Activated CD8-positive, alpha-beta T cell treated with anti-CD3 and anti-CD28 coated beads for 36 hours (primary cell): ENCODE results near the gene CDH23. TPM values are rescaled to one million over a fixed set of nuclear protein-coding genes. Genes with fewer than 3 reads are reported as not detected.

Experiments used
- ATAC-seq: fragments of 200-7000 bp; cut with Tn5 transposase; one replicate; pipeline ENCODE4 v1.10.0; 2021; ENCODE audit warnings: mild to moderate bottlenecking, moderate library complexity
- CTCF ChIA-PET: fragments of 350-600 bp; sonication (Branson Sonifier 250); formaldehyde crosslinking; loops from one replicate; lab custom pipeline; 2021; ENCODE audit warnings: antibody characterized with exemption; lab: Charles Lee
- POLR2A ChIA-PET: fragments of 350-600 bp; sonication (Branson Sonifier 250); formaldehyde crosslinking; loops from one replicate; lab custom pipeline; 2021; ENCODE audit warnings: antibody characterized with exemption; lab: Charles Lee
- DNase-seq: peaks from one replicate; pipeline ENCODE4 v3.0.0-alpha.2; 2020
- H3K27ac Mint-ChIP-seq: one replicate; pipeline ENCODE4 v1.8.0; 2021; ENCODE audit warnings: mild to moderate bottlenecking, mixed read lengths
- H3K27me3 Mint-ChIP-seq: one replicate; pipeline ENCODE4 v1.8.0; 2021; ENCODE audit warnings: mixed read lengths
- H3K36me3 Mint-ChIP-seq: one replicate; pipeline ENCODE4 v1.8.0; 2021; ENCODE audit warnings: low read depth, mixed read lengths
- H3K4me1 Mint-ChIP-seq: one replicate; pipeline ENCODE4 v1.8.0; 2021; ENCODE audit warnings: low read depth, mixed read lengths
- H3K4me3 Mint-ChIP-seq: one replicate; pipeline ENCODE4 v1.8.0; 2021; ENCODE audit warnings: mild to moderate bottlenecking, moderate library complexity, mixed read lengths
- H3K9me3 Mint-ChIP-seq: one replicate; pipeline ENCODE4 v1.8.0; 2021; ENCODE audit warnings: mixed read lengths
- intact Hi-C: fragments of 100-400 bp; cut with micrococcal nuclease; formaldehyde crosslinking; loops from one replicate; pipeline ENCODE4 v1.10.0; 2022
- total RNA-seq, 2 experiments: library from RNA; stranded (reverse); gene quantifications; one replicate each; pipeline ENCODE4 v1.2.3, GENCODE V29; 2021
- TF ChIP-seq, protein P1 (sequence below): fragments of 200-600 bp; IDR thresholded peaks from one replicate; pipeline ENCODE4 v1.8.0; 2022; ENCODE audit warnings: antibody characterized with exemption, mild to moderate bottlenecking

CDH23 gene
- total RNA-seq, 2 experiments from 2014 or later: 2.4 to 2.7 TPM

DNA sequence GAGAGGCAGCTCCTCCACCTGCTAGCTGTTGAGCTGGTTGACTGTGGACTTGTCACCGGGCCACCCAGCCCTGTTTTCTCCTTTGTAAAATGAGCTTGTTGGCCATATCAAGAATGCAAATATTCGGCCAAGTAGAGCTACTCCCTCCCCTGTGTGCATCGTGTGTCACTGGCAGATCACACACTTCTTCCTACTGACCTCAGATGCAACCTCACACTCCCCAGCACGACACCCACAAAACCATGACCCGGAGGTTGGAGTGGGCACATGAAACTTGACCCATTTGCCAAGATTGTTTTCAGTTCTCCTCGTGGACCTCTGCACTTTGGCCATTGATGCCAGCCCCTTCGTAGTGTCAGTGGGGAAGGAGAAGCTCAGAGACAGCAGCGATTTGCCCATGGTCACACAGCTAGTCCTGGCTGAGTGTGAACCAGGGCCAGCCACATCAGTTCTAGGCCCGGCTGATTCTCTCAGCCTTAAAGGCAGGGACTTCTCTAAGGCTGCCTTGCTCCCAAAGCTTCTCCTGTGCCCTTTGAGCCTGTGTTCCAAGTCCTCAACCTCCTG, 101.1 kb downstream of the CDH23 start:
- TF ChIP-seq, protein P1, sequence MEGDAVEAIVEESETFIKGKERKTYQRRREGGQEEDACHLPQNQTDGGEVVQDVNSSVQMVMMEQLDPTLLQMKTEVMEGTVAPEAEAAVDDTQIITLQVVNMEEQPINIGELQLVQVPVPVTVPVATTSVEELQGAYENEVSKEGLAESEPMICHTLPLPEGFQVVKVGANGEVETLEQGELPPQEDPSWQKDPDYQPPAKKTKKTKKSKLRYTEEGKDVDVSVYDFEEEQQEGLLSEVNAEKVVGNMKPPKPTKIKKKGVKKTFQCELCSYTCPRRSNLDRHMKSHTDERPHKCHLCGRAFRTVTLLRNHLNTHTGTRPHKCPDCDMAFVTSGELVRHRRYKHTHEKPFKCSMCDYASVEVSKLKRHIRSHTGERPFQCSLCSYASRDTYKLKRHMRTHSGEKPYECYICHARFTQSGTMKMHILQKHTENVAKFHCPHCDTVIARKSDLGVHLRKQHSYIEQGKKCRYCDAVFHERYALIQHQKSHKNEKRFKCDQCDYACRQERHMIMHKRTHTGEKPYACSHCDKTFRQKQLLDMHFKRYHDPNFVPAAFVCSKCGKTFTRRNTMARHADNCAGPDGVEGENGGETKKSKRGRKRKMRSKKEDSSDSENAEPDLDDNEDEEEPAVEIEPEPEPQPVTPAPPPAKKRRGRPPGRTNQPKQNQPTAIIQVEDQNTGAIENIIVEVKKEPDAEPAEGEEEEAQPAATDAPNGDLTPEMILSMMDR: no peak
- POLR2A ChIA-PET: interaction anchor here (0.6 kb wide), 1 partner anchor 174 kb away, joined by 3 read pairs; no protein-coding TSS in a partner anchor
- H3K9me3 Mint-ChIP-seq: no peaks in the 10 kb centered on the region
- no peaks in the 10 kb centered on the region for H3K36me3 Mint-ChIP-seq
- H3K27ac Mint-ChIP-seq: no peak overlapping the region
- H3K27me3 Mint-ChIP-seq: peaks cover 3% of the 10 kb centered on the region
- intact Hi-C loops: no loop called here
- ATAC-seq: no peak
- CTCF ChIA-PET: interaction anchor here (0.6 to 1.4 kb wide), 2 partner anchors 114 to 182 kb away, joined by 3 read pairs; no protein-coding TSS in a partner anchor
- no peak overlapping the region for H3K4me3 Mint-ChIP-seq
- H3K4me1 Mint-ChIP-seq: peaks cover 15% of the 10 kb centered on the region
- no peak for DNase-seq

DNA sequence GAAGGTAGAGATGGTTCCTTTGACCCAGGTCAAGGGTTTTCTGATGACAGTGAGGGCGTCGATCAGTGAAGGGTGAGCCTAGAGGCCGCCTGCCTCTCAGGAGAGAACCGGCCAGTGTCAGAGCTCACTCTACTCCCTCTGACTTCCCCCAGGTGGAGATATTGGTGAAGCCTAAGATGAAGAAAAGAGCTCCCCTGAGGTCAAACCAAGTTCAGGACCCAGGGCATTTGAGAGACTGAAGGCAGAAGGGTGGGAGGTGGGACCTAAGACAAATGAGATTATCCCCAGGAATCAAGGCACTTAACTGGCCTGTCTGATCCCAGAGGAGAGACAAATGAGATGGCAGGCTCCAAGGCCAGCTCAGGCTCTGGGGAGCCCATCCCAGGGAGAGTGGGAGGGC, 104.7 kb downstream of the CDH23 start:
- Mint-ChIP-seq H3K27ac (no peak overlapping the region), H3K4me3 (no peak overlapping the region), H3K27me3 (peaks cover 3% of the 10 kb centered on the region), H3K9me3 (no peaks in the 10 kb centered on the region), H3K4me1 (no peaks in the 10 kb centered on the region), H3K36me3 (no peaks in the 10 kb centered on the region)
- ChIA-PET POLR2A (no interaction called here), CTCF (interaction anchor here (1.1 kb wide), 1 partner anchor 10 kb away, joined by 3 read pairs; no protein-coding TSS in a partner anchor)
- intact Hi-C loops: no loop called here
- TF ChIP-seq, protein P1: no peak
- no peak for ATAC-seq
- DNase-seq: no peak

DNA sequence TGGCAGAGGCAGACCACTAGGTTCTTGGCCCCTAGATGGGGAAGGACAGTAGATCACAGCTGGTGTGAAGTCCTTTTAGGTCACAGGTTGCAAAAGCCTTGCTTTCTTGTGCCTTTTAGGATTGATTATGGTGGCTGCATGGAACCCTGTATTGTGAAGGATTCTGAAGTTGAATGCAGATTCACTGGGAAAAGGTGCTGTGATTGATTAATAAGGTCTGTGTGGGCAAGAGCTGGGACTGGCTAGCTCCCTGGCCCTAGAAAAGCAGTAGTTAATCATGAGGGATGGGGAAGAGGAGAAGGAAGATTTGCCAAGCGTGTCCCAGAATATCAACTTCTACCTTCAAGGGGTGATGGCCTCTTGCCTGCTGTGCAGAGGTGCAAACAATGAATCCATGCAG, 105.5 kb downstream of the CDH23 start:
- H3K4me3 Mint-ChIP-seq: no peak overlapping the region
- TF ChIP-seq, protein P1: no peak
- DNase-seq (no peak), ATAC-seq (no peak)
- H3K27me3 Mint-ChIP-seq: peaks cover 3% of the 10 kb centered on the region
- no peaks in the 10 kb centered on the region for H3K9me3 Mint-ChIP-seq
- no peaks in the 10 kb centered on the region for H3K36me3 Mint-ChIP-seq
- ChIA-PET CTCF (interaction anchor here (1.1 kb wide), 1 partner anchor 10 kb away, joined by 3 read pairs; no protein-coding TSS in a partner anchor), POLR2A (no interaction called here)
- H3K27ac Mint-ChIP-seq: no peak overlapping the region
- no peaks in the 10 kb centered on the region for H3K4me1 Mint-ChIP-seq
- intact Hi-C loops: no loop called here

DNA sequence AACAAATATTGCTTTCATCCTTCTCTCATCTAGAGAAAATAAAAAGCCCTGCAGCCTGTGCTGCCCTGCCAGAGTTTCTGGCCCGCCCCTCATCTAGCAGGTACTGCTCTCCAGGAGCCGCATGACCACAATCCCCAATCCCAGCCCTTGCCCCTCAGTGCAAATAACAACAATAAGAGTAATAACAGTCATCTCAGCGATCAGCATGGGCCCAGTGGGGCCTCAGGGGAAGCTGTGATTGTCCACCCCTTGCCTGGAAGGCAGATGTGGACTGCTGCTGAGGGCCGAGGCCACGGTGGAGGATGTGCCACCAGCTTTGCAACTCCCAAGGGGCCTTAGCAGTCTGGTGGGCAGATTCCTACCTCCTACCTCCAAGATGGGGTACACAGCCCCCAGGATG, 106.1 kb downstream of the CDH23 start:
- ATAC-seq: no peak
- ChIA-PET CTCF (no interaction called here), POLR2A (no interaction called here)
- Mint-ChIP-seq H3K27ac (no peak overlapping the region), H3K4me3 (no peak overlapping the region), H3K9me3 (no peaks in the 10 kb centered on the region), H3K27me3 (peaks cover 3% of the 10 kb centered on the region), H3K36me3 (no peaks in the 10 kb centered on the region), H3K4me1 (no peaks in the 10 kb centered on the region)
- TF ChIP-seq, protein P1: no peak
- intact Hi-C loops: no loop called here
- DNase-seq: no peak

DNA sequence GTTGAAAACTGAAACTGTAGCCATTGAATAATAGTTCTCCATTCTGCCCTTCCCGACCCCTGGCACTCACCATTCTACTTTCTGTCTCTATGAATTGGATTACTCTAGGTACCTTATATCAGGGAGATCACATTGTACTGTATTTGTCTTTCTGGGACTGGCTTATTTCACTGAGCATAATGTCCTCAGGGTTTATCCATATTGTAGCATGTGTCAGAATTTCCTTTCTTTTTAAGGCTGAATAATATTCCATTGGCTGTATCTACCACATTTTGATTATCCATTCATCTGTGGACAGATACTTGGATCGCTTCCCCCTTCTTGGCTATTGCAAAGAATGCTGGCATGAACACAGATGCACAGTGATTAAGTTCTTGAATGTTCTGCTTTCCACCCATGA, 107.4 kb downstream of the CDH23 start:
- no peak overlapping the region for H3K4me3 Mint-ChIP-seq
- ChIA-PET POLR2A (no interaction called here), CTCF (no interaction called here)
- TF ChIP-seq, protein P1: no peak
- H3K9me3 Mint-ChIP-seq: no peaks in the 10 kb centered on the region
- DNase-seq (no peak), ATAC-seq (no peak)
- intact Hi-C loops: no loop called here
- no peaks in the 10 kb centered on the region for H3K4me1 Mint-ChIP-seq
- no peaks in the 10 kb centered on the region for H3K36me3 Mint-ChIP-seq
- H3K27ac Mint-ChIP-seq: no peak overlapping the region
- H3K27me3 Mint-ChIP-seq: no peaks in the 10 kb centered on the region
